Endothelial cell of umbilical vein (primary cell): ENCODE results near the gene C9orf72.

Experiments used
- CTCF ChIP-seq, 2 donors: IDR thresholded peaks; 1 replicate in 1 of 2; 2 replicates in 1 of 2; pipeline ENCODE4 v1.5.1; 2011; ENCODE audit warnings: low read length in 2 of 2, mild to moderate bottlenecking in 2 of 2, moderate library complexity in 2 of 2, control low read depth in 1 of 2, inconsistent platforms in 1 of 2, low read depth in 1 of 2; ENCODE audit not compliant: insufficient read depth in 1 of 2; ENCODE audit errors: extremely low read depth in 1 of 2
- FOS ChIP-seq: IDR thresholded peaks from 2 replicates; pipeline ENCODE4 v1.6.1; 2011; ENCODE audit warnings: mild to moderate bottlenecking, low read length, moderate library complexity, borderline replicate concordance; ENCODE audit not compliant: insufficient read depth
- GATA2 ChIP-seq: IDR thresholded peaks from 2 replicates; pipeline ENCODE4 v1.7.0; 2011; ENCODE audit warnings: low read depth, mild to moderate bottlenecking, moderate library complexity, mixed read lengths, low read length; ENCODE audit not compliant: insufficient read length, insufficient read depth
- POLR2A ChIP-seq: IDR thresholded peaks from 2 replicates; pipeline ENCODE4 v1.6.1; 2012; ENCODE audit warnings: low read depth, mild to moderate bottlenecking, control low read depth, low read length
- POLR2AphosphoS5 ChIP-seq: IDR thresholded peaks from 2 replicates; pipeline ENCODE4 v1.6.1; 2012; ENCODE audit warnings: low read depth, mild to moderate bottlenecking, control low read depth, low read length, moderate library complexity; ENCODE audit not compliant: insufficient read depth
- TF ChIP-seq, protein P1 (sequence below): IDR thresholded peaks from 2 replicates; pipeline ENCODE4 v1.6.1; 2011; ENCODE audit not compliant: insufficient read depth, insufficient read length

GRCh38 chr9:27540502-27540901 is 32.8 kb downstream of the C9orf72 start:
- no peak for TF ChIP-seq CTCF (IDR thresholded peaks at IDR 0.05; ENCODE audit: extremely low read depth in 1 of 2, insufficient read depth in 1 of 2, low read depth in 1 of 2, low read length in 2 of 2)
- TF ChIP-seq FOS = no peak
- no peak for TF ChIP-seq POLR2A
- no peak for TF ChIP-seq POLR2AphosphoS5
- TF ChIP-seq GATA2 = no peak
- TF ChIP-seq, protein P1, sequence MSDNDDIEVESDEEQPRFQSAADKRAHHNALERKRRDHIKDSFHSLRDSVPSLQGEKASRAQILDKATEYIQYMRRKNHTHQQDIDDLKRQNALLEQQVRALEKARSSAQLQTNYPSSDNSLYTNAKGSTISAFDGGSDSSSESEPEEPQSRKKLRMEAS = no peak
